Measurements from ENCODE around the gene FAM163B.

Gene FAM163B

GRCh38 chr9:133597316-133597957, 11.8 kb downstream of the FAM163B start:
- no peak for DNase-seq (ENCODE audit: low read depth)

- no peak for DNase-seq (ENCODE audit: low read depth)
These were observed 13.3 kb downstream of the FAM163B start for GRCh38 chr9:133595910-133596309.

- no peak for DNase-seq (ENCODE audit: low read depth)
These were observed 14.9 kb downstream of the FAM163B start for GRCh38 chr9:133594310-133594709.

GRCh38 chr9:133593587-133594253, 15.5 kb downstream of the FAM163B start:
- no peak for DNase-seq (ENCODE audit: low read depth)

GRCh38 chr9:133592731-133593409, 16.3 kb downstream of the FAM163B start:
- no peak for DNase-seq (ENCODE audit: low read depth)

- DNase-seq (ENCODE audit: low read depth), result no peak
These were observed 17.2 kb downstream of the FAM163B start for GRCh38 chr9:133591985-133592384.

- DNase-seq (ENCODE audit: low read depth), result no peak
These were observed 17.9 kb downstream of the FAM163B start for GRCh38 chr9:133591116-133591910.

GRCh38 chr9:133590231-133590855, 18.8 kb downstream of the FAM163B start:
- no peak for DNase-seq (ENCODE audit: low read depth)

GRCh38 chr9:133589454-133590227, 19.5 kb downstream of the FAM163B start:
- DNase-seq (ENCODE audit: low read depth), result peak; percentile 15

GRCh38 chr9:133587466-133587865, 21.7 kb downstream of the FAM163B start:
- no peak for DNase-seq (ENCODE audit: low read depth)

GRCh38 chr9:133587051-133587450, 22.1 kb downstream of the FAM163B start:
- no peak for DNase-seq (ENCODE audit: low read depth)

GRCh38 chr9:133585481-133586351, 23.5 kb downstream of the FAM163B start:
- DNase-seq (ENCODE audit: low read depth), result no peak

GRCh38 chr9:133584559-133585476, 24.4 kb downstream of the FAM163B start:
- DNase-seq (ENCODE audit: low read depth), result no peak

- no peak for DNase-seq (ENCODE audit: low read depth)
These were observed 25.0 kb downstream of the FAM163B start for GRCh38 chr9:133584167-133584558.

- DNase-seq (ENCODE audit: low read depth), result no peak
These were observed 25.6 kb downstream of the FAM163B start for GRCh38 chr9:133583586-133583985.

GRCh38 chr9:133583111-133583510, 26.1 kb downstream of the FAM163B start:
- no peak for DNase-seq (ENCODE audit: low read depth)

- no peak for DNase-seq (ENCODE audit: low read depth)
These were observed 26.6 kb downstream of the FAM163B start for GRCh38 chr9:133582501-133583045.

GRCh38 chr9:133581513-133582343, 27.5 kb downstream of the FAM163B start:
- no peak for DNase-seq (ENCODE audit: low read depth)

Measured in stimulated activated CD8-positive, alpha-beta memory T cell treated with anti-CD3 and anti-CD28 coated beads, Interleukin-12 subunit alpha, Interleukin-12 subunit beta, amount 100 ng/mL, for 4 hours (primary cell).